Amygdala (tissue), 56 donors: Measurements from ENCODE around the gene INPP5B.
"Not testable (repeated sequence)": the region's sequence is repeated elsewhere in the genome, so short reads cannot be mapped to it uniquely, and the experiment has no call there.

Experiments used
- DNase-seq, 56 donors: peaks; one replicate each; lab custom pipeline; 2025; lab: John Stamatoyannopoulos, UW

The INPP5B gene

GRCh38 chr1:37948841-37949240, 2.0 kb upstream of the INPP5B start:
- DNase-seq, result no peak

- DNase-seq, result no peak
Observed at GRCh38 chr1:37948166-37948565, 1.3 kb upstream of the INPP5B start.

GRCh38 chr1:37947364-37947763, 511 bp upstream of the INPP5B start:
- DNase-seq, result no peak

DNA sequence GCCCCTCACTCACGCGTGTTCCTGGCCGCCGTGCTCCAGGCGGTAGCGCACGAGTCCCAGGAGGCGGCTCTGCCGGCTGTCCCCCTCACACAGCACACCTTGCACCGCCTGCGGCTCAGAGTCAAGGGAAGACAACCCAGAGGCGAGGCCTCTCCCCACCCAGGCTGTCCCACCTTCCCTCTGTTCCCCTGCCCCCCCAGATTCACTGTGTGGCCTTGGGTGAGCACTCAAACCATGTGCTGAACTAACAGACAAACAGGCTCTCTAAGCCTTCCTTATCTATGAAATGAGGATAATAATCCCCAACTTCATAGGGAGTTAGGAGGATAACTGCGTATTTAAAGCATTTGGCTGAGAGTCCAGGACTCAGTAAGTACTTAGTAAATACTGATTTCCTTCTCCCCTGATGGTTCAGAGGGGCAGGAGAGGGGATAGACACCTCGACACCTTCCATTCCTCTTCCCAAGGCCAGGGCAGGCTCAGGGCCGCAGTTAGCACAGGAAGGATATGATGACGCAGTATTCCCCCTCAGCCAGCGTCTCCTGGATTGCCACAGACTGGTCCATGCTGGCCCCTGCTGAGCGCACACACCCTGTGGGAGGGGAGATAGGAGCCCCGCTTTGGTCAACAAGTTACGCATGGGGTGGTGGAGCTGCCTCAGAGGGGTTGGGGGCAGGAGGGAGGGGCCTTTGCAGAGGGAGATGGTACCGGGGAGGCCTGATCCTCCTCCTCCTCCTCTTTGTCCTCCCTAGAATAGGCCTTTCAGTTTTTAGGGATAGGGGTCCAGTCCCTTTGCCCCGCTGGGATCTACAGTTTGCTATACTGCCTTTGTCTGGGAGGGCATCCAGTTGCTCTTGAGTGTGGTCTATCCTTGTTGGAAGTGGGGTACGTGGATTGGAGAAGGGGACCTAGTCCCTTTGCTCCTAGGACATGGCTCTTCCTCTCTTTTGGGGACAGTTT, 830 bp downstream of the INPP5B start:
- DNase-seq, result peak in 28 of 56 donors; percentile 5 to 53 (median 26)

DNA sequence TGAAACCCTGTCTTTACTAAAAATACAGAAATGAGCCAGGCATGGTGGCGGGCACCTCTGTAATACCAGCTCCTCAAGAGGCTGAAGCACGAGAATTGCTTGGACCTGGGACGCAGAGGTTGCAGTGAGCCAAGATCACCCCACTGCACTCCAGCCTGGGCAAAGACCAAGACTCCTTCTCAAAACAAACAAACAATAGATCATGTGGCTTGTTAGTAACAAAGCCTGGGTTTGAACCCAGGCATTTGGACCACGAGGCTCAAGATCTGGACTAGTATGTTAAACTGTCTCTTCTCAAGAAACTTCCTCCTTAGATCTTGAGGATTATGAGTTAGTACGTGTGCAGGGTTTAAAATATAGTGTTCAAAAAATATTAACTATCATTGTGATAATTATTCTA, 1.6 kb downstream of the INPP5B start:
- DNase-seq, result no peak

DNA sequence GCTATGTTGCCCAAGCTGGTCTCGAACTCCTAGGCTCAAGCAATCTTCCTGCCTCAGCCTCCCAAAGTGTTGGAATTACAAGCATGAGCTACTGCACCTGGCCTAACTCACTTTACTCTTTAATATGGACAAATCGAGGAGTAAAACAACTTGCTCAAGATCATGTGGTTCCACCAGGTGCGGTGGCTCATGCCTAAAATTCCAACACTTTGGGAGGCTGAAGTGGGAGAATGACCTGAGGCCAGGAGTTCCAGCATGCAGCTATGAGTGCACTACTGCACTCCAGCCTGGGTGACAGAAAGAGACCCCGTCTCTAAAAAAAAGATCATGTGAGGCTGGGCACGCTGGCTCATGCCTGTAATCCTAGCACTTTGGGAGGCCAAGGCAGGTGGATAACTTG, 2.0 kb downstream of the INPP5B start:
- no peak for DNase-seq

GRCh38 chr1:37944086-37944763, 2.6 kb downstream of the INPP5B start:
- no peak for DNase-seq

GRCh38 chr1:37940299-37940947, 6.4 kb downstream of the INPP5B start:
- DNase-seq, result peak in 3 of 56 donors; percentile 10 to 27 (median 14)

DNA sequence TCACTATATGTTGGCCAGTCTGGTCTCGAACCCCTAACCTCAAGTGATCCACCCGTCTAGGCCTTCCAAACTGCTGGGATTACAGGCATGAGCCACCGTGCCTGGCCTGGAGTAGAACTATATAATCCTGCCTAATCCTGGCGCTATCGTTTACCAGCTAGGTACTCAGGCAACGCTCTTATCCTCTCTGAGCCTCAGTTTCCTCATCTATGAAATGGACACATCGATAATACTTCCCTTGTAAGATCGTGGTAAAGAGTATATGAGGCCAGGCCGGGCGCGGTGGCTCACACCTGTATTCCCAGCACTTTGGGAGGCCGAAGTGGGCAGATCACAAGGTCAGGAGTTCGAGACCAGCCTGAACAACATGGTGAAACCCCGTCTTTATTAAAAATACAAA, 10.1 kb downstream of the INPP5B start:
- DNase-seq, result not testable (repeated sequence)

GRCh38 chr1:37932759-37933158, 14.1 kb downstream of the INPP5B start:
- no peak for DNase-seq

DNA sequence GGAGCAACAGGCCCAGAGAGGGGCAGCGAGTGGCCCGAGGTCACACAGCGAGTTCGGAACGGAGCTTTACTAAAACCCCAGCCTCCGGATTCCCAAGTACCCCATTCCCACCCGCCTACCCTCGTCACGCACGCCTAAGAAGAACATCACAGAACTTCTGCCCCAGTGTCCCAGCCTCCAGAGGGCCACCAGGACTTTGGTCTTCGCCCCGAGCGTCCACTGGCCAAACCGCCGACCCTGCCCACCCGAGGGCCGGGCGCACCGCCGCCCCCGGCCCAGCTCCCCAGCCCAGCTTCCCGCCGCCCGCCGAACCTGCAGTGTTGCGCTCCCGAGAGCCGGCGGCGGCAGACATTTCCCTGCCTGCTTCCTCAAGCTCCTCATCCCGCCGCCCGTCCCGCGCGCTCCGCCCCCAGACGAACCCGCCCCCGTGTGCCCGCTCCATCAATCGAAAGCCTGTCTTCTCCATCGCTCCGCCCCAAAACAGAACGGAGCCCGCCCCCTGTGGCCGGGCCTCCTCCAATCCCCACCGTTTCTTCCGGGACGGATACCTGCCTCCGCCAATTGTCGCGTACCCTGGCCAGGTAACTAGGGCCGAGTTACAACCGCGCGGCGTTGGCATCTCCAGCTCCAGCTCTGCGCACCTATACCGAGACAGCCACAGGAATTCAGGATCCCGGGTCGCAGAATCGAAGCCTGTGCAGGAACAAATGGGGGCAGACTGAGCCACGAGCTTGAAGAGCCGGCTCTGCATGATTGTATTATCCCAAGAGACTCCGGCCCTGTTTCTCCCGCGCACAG, 15.3 kb downstream of the INPP5B start:
- peak; percentile 23 to 96 (median 90) for DNase-seq

DNA sequence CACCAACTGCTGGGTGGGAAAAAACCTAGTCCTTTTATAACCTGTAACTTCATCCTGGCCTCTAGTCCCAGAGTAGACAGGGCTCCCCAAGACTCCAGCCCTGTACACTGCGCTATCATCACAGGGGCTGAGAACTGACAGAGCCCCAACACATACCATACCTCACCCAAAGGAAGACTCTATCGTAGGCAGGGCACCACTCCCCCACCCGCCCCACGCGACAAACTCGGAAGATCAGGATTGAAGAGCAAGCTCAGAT, 15.8 kb downstream of the INPP5B start:
- DNase-seq, result no peak

DNA sequence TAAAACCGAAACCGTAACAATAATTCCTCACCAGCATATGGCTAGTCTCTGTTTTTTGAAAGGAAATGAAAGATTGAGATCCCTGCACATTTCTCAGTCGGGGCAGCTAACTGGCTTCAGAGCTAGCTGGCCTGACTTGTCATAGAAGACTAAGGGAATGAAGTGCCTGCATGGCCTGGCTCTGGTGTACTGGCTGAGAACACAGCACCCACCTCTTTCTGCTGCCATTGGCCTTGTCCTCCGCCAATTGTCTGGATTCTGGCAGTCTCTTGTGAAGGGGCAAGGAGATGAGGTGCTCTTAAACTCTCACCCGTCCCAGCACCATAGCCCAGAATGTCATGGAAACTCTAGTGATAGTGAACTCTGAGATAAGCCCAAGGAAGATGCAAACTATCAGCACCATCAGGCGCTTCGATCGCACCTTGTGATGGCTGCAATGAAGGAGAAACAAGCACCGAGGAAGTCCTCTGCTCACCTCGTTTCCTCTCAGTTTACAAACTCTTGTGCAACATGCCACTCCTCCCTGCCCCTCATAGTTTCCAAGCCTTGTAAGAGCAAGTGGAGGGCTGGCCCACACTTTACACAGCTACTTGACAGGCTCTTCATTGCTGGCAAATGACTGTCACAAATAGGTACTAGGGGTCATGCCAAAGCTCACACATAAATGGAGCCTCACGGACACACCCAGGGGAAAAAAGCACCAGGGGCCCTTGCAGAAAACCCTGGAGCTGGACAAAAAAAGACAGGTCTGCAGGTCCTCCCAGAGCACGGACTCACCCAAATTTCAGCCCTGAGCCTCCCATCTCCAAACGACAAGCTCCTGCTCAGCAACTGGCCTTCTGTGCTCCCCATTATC, 16.4 kb downstream of the INPP5B start:
- DNase-seq, result no peak

- DNase-seq, result no peak
Observed at GRCh38 chr1:37926038-37926924, 20.6 kb downstream of the INPP5B start.

DNA sequence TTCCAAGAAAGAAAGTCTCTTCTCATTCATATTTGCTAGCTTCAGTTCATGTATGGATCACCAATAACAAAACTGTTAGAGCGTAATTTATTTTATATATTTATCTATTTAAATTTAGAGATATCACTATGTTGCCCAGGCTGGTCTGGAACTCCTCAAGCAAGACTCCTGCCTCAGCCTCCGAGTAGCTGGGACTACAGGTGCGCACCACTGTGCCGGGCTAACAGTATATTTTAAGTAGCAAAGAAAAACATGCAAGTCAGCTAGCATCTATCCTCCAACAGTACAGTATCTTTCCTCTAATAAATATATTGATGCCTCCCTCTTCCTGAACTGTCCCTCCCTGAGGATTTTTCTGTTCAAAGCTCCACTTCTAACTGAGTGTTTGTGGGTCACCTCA, 21.5 kb downstream of the INPP5B start:
- DNase-seq, result no peak

GRCh38 chr1:37923551-37923889, 23.3 kb downstream of the INPP5B start:
- DNase-seq, result no peak

- DNase-seq, result peak in 7 of 56 donors; percentile 2 to 30 (median 6)
Observed at GRCh38 chr1:37922767-37923550, 23.9 kb downstream of the INPP5B start.

DNA sequence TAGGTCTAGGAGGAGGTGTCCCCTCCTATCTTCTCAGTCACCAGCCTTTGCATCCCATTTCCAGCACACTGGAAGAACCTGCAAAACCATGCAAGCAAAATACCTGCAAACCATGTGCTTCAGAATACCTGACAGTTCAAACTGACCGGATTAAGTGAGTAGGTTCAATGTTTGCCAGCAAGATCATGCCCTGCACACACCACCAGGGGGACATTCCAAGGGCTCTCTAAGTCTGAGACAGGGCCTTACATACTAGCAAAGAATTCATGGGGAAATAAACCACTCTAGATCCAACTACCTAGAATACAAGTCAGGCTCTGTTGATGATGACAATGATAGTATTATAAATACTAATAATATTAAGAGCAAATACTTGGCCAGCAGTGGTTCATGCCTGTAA, 27.6 kb downstream of the INPP5B start:
- DNase-seq, result no peak
